GM21786 (cell line): ENCODE data around the gene CNEP1R1.
"Not testable (repeated sequence)": the region's sequence is repeated elsewhere in the genome, so short reads cannot be mapped to it uniquely, and the experiment has no call there.

ENCODE experiments used
- ATAC-seq: cut with Tn5 transposase; IDR thresholded peaks from one replicate; pipeline ENCODE4 v1.9.1; 2021; ENCODE audit not compliant: unreplicated experiment

CNEP1R1 gene, protein sequence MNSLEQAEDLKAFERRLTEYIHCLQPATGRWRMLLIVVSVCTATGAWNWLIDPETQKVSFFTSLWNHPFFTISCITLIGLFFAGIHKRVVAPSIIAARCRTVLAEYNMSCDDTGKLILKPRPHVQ

DNA sequence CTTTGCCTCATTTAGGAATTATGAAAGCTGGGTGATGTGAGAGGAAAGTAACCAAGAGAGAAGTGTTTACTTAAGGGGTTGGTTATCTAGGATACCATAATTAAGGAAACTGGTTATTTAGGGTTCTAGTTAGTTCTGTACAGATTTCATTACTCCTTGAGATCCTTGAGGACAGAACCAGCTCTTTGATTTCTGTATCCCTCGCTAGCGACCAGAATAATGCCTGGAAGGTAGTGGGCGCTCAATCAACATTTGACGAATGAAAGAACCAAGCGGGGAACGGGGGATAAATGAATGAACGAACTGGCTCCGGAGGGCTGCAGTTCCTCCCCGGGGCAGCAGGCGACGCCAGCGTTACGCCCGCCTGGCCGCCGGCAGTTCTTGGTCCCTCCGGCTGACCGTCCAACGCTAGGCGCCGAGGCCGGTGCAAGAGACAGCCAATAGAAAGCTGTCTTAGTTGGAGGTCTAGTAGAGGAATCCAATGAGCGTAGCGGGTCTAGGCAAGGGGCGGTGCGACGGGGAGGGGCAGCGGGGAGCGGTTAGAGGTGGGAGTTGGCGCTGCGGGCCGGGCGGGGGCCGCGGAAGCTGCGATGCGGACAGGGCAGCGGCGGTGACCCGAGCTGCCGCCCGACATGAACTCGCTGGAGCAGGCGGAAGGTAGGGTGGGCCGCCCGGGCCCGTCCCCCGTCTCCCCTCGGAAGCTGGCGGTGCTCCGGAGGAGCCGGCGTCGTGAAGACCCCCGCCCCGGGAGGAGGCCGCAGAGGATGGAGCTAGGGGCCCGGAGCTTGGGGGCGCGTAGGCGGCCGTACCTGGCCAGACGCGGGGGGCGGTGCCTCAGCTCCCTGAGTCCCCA, at the start of gene CNEP1R1:
TSS of gene CNEP1R1 (plus strand) at position 542 of the 853 bp plus-strand sequence. CDS start at position 633, 91 bp downstream.
- peak; percentile 99 for ATAC-seq

DNA sequence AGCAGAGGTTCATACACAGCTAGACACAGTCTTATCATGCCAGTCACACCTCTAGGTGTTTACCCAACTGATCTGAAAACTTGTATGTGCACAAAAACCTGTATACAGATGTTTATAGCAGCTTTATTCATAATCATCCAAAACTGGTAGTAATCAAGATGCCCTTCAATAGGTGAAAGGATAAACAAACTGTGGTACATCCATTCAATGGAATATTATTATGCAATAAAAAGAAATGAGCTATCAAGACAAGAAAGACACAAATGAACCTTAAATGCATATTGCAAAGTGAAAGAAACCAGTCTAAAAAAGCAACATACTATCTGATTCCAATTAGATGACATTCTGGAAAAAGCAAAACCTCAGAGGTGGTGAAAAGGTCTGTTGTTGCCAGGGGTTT, 47.6 kb upstream of the CNEP1R1 start:
- ATAC-seq = no peak

DNA sequence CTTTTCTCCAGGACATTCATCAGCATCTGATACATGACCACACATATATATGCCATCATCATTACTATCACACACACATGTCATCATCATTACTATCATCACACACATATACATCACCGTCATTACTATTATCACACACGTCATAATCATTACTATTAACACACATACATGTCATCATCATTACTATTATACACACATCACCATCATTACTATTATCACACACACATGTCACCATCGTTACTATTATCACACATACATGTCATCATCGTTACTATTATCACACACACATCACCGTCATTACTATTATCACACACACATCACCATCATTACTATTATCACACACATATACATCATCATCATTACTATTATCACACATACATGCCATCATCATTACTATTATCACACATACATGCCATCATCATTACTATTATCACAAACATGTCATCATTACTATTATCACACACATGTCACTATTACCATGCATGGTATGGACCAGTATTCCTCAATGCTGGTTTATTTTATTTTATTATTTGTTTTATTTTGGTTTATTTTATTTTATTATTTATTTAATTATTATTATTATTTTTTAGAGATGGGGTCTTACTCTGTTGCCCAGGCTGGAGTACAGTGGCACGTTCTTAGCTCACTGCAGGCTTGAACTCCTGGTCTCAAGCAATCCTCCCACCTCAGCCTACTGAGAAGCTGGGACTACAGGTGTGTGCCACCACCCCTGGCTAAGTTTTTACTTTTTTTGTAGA, 46.3 kb upstream of the CNEP1R1 start:
- ATAC-seq = no peak

DNA sequence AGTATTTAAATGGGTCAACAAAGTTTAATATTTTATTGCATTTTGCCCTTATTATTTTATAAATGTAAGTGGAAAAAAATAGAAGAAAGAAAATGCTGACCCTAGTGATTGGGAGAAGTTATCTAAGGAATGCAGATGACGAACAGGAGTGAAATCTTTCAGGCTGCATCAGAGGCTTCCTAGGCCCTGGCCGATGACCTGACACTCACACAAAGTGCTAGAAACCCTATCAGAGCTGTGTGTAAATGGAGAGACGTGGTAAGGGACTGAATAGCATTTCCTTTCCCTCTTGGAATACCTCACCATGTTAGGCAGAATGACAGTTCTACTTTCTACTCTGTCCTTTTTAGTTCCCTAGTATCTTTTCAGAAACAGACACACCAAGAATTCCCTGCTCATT, 44.9 kb upstream of the CNEP1R1 start:
- ATAC-seq = no peak

DNA sequence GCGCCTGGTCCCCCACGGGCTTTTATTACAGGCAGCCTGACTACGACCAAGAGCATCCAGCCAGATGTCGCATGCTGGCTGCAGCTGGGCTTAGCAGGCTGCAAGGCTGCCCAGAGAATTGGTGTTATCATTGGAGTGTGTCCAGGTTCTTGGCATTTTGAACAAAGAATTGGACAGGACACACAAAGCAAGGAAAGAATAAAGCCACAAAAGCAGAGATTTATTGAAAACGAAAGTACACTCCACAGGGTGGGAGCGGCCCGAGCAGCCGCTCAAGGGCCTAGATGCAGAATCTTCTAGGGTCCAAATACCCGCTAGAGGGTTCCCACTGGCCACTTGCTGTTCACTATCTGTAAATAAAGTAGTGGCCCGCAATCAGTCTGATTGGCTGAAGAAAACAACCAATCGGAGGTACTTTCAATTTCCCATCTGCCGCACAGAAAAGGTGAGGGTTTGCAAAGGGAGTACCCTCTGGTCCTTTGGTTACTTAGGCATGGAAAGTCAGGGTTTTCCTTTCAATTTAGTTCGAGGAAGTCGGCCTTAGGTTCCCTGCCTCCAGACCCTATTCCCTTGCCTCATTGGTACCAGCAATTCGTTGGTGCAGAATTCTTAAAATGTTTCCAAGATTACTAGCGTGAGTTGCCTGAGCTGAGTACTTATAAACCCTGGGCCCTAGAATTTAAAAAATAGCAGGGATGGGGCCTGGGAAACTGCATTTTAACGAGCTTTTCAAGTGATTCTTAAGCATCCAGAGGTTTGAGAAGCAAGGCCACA, 38.5 kb upstream of the CNEP1R1 start:
- ATAC-seq = no peak

DNA sequence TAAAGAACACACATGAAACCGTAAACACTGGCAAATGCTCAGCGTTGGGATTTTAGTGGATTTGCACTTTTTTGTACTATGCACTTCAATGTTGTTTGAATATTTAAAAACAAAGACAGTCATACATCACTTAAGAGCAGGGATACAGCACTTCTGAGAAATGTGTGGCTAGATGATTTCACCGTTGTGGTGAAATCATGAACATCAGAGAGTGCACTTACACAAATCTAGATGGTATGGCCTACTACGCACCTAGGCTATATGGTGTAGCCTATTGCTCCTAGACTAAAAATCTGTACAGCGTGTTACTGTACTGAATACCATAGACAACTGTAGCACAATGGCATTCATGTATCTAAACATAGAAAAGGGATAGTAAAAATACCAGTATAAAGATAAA, 37.6 kb upstream of the CNEP1R1 start:
- no peak for ATAC-seq

DNA sequence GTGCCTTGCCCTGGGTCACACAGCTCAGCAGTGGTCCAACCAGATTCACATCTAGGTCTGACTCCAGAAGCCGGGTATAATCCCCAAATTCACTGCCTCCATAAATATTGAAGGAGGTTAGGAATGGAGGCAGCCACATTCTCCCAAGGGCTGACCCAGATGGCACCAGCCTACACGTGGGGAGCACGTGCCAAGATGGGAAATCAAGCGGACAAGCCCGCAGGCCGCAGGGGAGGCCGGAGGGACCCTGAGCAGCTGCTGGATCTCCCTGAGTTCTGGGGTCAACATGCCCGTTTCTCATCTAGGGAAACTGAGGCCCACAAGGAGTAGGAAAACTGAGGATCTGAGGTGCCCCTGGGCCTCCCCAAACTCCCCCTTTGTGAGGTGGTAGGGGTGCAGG, 32.2 kb upstream of the CNEP1R1 start:
- ATAC-seq = no peak

DNA sequence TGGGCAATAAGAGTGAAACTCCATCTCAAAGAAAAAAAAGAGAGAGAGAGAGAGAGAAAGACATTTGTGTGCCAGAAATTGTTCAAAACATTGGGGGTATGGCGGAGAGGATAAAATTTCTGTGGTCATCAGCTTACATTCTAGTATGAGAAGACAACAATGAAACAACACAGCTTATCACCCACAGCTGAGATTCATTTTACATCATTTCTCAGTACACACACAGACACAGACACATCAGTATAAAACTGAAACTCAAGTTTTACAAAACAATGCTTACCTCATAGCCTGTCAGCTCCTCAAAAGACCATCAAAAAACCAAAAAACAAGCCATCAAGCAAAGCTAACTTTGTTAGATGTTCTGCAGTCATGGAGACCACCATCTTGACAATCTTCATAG, 31.4 kb upstream of the CNEP1R1 start:
- ATAC-seq = no peak

DNA sequence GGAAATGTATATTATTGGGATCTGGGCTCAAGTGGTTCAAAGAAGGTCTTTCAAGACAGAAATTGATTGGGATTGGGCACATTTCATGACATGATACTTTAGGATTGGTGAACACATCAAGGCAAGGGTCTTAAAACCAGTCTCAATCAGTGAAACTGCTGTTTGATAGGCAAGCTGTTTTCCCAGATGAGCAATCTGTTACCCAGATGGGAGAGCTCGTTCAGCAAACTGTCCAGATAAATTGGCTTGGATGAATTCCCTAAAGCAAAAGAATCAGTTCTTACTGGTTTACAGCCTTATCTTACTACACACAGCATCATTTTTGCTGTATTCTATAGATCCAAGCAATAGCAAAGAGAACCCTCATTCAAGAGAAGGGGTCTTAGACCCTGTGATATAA, 31.0 kb upstream of the CNEP1R1 start:
- no peak for ATAC-seq

DNA sequence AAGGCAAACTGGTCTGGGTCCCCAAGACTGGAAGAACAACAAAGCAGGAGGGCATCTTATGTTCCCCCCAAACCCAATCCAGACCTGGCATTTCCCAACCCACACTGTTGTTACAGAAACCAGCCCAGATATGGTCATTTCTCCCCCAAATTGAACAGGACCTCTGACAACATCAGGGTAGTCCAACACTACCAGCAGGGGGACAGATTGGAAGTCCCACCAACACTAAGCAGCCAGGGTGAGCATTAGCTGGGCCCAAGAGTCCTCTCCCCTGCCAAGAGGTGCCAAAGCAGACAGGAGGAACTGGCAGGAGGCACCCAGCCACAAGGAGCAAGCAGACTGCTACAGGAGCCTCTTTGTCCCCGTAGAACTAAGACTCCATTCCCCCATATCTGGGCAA, 29.3 kb upstream of the CNEP1R1 start:
- ATAC-seq = no peak

DNA sequence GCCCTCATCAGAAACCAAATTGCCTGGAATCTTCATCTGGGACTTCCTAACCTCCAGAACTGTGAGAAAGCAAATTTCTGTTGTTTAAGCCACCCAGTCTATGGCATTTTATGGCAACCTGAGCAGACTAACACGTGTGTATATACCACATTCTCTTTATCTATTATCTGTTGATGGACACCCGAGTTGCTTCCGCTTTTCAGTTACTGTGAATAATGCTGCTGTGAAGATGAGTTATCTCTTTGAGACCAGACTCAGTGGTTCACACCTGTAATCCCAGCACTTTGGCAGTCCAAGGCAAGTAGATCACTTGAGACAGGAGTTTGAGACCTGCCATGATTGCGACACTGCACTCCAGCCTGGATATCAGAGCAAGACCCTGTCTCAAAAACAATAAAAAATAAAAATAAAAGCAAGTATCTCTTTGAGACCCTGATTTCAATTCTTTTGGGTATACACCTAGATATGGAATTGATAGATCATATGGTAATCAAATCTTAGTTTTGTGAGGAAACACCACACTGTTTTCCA, 27.2 kb upstream of the CNEP1R1 start:
- no peak for ATAC-seq

DNA sequence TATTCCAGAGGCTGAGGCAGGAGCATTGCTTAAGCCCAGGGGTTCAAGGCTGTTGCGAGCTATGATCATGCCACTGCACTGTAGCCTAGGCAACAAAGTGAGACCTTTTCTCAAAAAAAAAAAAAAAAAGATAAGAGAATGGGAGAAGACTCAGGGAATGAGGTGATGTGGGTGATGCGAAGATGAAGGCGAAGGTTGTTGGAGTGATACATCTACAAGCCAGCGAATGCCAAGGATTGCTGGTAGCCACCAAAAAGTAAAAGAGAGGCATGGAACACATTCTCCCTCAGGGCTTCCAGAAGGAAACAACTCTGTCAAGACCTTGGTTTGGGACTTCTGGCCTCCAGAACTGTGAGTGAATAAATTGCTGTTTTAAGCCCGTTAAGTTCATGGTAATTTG, 26.0 kb upstream of the CNEP1R1 start:
- no peak for ATAC-seq

DNA sequence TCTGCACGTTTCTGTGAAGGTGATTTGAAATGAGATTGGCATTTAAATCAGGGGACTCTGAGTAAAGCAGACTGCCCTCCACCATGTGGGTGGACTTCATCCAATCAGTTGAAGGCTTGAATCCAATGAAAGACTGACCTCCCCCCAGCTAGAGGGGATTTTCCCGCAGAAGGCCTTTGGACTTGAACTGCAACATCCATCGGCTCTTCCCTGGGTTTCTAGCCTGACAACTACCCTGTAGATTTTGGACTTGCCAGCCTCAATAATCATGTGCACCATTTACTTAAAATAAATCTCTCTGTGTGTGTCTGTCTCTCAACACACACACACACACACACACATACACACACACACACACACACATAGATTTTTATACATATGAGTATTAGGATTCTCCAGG, 23.9 kb upstream of the CNEP1R1 start:
- ATAC-seq = no peak

DNA sequence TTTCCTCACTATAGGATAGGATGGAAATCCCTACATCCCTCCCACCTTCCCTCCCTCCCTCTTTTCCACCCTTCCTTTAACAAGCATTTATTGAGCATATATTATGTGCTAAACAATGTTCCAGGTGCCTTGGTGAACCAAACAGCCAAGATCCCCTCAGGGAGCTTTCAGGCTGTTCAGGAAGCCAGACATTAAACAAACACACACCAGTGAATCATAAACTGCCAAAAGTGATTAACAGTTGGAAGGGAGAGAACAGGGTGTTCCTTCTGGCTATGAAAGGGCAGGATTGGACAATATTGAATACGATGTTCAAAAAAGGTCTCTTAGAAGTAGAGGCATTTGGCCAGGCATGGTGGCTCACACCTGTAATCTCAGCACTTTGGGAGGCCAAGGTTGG, 22.8 kb upstream of the CNEP1R1 start:
- no peak for ATAC-seq

DNA sequence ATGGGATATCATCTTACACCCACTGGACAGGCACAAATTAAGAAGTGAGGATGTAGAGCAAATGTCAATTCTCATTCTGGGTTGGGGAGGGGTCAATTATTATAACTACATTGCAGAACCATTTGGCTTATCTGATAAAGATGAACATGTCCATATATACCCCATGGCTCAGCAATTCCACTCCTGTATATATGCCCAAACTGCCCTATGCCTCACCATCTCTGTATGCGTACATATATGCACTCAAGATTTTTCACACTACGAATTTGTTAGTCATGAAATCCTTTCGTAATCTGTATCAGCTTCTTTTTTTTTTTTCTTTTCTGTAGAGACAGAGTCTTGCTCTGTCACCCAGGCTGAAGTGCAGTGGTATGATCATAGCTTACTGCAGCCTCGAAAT, 20.8 kb upstream of the CNEP1R1 start:
- ATAC-seq = no peak

DNA sequence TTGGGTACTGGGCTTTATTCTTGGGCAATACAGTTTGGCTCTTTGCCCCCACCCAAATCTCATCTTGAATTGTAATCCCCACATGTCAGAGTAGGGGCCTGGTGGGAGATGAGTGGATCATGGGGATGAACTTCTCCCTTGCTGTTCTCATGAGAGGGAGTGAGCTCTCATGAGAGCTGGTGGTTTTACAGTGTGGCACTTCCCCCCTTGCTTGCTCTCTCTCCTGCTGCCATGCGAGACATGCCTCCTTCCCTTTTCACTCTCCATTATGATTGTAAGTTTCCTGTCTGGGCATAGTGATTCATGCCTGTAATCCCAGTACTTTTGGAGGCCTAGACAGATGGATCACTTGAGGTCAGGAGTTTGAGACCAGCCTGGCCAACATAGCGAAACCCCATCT, 18.1 kb upstream of the CNEP1R1 start:
- no peak for ATAC-seq

DNA sequence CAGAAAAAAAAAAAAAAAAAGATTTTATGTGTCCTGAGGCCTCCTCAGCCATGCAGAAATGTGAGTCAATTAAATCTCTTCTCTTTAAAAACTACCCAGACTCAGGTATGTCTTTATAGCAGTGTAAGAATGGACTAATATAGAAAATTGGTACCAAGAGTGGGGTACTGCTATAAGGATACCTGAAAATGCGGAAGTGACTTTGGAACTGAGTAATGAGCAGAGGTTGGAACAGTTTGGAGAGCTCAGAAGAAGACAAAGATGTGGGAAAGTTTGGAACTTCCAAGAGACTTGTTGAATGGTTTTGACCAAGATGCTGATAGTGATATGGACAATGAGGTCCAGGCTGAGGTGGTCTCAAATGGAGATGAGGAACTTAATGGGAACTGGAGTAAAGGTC, 17.3 kb upstream of the CNEP1R1 start:
- no peak for ATAC-seq

DNA sequence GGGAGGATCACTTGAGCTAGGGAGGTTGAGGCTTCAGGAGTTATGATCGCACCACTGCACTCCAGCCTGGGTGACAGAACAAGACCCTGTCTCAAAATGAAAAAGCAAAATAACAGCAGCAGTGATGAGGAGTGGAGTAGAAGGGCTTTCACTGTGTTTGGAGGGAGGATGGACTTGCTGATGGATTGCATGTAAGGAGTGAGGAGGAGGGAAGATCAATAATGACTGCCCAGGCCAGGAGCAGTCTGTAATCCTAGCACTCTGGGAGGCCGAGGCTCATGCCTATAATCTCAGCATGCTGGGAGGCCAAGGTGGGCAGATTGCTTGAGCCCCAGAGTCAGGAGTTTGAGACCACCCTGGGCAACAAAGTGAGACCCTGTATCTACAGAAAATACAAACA, 14.8 kb upstream of the CNEP1R1 start:
- ATAC-seq = no peak

DNA sequence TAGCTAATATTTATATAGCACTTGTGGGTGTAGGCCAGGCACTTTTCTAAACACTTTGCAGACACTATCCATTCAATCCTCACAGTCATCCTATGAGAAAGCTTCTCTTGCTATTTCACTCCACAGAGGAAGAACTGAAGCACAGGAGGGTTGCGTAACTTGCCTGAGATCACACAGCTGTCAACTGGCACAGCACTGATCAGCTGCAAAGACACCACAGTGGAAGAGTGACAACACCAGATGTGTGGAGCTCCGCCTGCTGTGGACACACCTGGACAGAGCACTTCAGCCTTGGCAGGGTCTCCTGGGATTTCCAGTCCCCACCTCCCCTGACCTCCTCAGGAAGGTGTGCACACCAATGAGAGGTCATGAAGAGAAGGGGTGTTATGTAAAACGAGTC, 13.3 kb upstream of the CNEP1R1 start:
- no peak for ATAC-seq

DNA sequence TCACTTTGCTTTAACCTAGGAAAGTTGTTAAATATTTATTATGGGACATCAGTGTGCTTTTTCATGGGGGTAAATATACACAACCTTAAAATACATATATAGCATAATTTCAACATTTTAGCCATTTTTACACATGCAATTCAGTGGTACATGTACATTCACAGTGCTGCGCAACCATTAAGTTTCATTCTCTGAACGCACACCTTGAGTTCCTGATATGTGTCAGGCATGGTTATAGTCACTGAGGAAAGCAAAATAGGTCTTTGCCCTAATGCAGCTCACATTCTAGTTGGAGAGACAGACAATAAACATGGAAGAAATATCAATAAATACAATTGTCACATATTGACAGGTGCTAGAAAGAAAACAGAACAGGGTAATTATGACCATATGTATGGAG, 12.8 kb upstream of the CNEP1R1 start:
- no peak for ATAC-seq

DNA sequence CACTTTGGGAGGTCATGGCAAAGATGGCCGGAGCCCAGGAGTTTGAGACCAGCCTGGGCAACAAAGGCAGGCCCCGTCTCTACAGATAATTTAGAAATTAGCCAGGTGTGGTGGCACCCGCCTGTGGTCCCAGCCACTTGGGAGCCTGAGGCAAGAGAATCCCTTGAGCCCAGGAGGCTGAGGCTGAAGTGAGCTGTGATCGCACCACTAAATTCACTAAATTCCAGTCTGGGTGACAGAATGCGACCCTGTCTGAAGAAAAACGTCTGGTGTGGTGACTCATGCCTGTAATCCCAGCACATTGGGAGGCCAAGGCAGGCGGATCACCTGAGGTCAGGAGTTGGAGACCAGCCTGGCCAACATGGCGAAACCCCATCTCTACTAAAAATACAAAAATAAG, 10.8 kb upstream of the CNEP1R1 start:
- not testable (repeated sequence) for ATAC-seq
